Smooth muscle cell (in vitro differentiated cells): ENCODE data around the gene RUFY4. TPM values are rescaled to one million over a fixed set of nuclear protein-coding genes. Genes with fewer than 3 reads are reported as not detected.

ENCODE experiments used
- DNase-seq: peaks from one replicate; lab custom pipeline; 2025; ENCODE audit not compliant: unreplicated experiment; lab: John Stamatoyannopoulos, UW
- H2AFZ ChIP-seq: fragments of 200-600 bp; sonication (generic); 2 replicates; pipeline ENCODE4 v1.6.0; 2016; ENCODE audit warnings: antibody characterized with exemption, low read depth, mild to moderate bottlenecking
- H3F3A ChIP-seq: fragments of 200-600 bp; sonication (generic); 2 replicates; pipeline ENCODE4 v1.6.0; 2017; ENCODE audit warnings: antibody characterized with exemption, low read depth
- H3K27ac ChIP-seq: fragments of 200-600 bp; sonication (generic); 2 replicates; pipeline ENCODE4 v1.5.1; 2016; ENCODE audit warnings: low read depth, mild to moderate bottlenecking
- H3K27me3 ChIP-seq: fragments of 200-600 bp; sonication (generic); 2 replicates; pipeline ENCODE4 v1.6.1; 2016; ENCODE audit warnings: low read depth, mild to moderate bottlenecking
- H3K36me3 ChIP-seq: fragments of 200-600 bp; sonication (generic); 2 replicates; pipeline ENCODE4 v1.5.1; 2016; ENCODE audit warnings: low read depth
- H3K4me1 ChIP-seq: fragments of 200-600 bp; sonication (generic); 2 replicates; pipeline ENCODE4 v1.5.1; 2016; ENCODE audit warnings: low read depth
- H3K4me2 ChIP-seq: fragments of 200-600 bp; sonication (generic); 2 replicates; pipeline ENCODE4 v1.6.0; 2016; ENCODE audit warnings: mild to moderate bottlenecking
- H3K4me3 ChIP-seq: fragments of 200-600 bp; sonication (generic); 2 replicates; pipeline ENCODE4 v1.5.1; 2016; ENCODE audit warnings: mild to moderate bottlenecking
- H3K79me2 ChIP-seq: fragments of 200-600 bp; sonication (generic); 2 replicates; pipeline ENCODE4 v1.6.0; 2016; ENCODE audit warnings: low read depth, mild to moderate bottlenecking
- H3K9ac ChIP-seq: fragments of 200-600 bp; sonication (generic); 2 replicates; pipeline ENCODE4 v1.6.0; 2016; ENCODE audit warnings: low read depth
- H3K9me3 ChIP-seq: fragments of 200-600 bp; sonication (generic); replicated peaks from 2 replicates; pipeline ENCODE4 v1.5.1; 2016; ENCODE audit warnings: low read depth
- H4K20me1 ChIP-seq: fragments of 200-600 bp; sonication (generic); 2 replicates; pipeline ENCODE4 v1.6.0; 2016; ENCODE audit warnings: low read depth
- WGBS: methylation state at CpG from one replicate; pipeline ENCODE4 v1.1.7; 2016; ENCODE audit warnings: low lambda C conversion rate; 5-methylcytosine and 5-hydroxymethylcytosine counted together
- polyA plus RNA-seq: library from polyadenylated mRNA; unstranded; fragments of >200 nt; fragmentation: Nextera tagmentation; extraction: Ambion mirVana; gene quantifications from 2 replicates; pipeline ENCODE4 v1.2.1, GENCODE V29; 2016
- total RNA-seq: library from RNA; depleted of rRNA; stranded (reverse); fragments of >200 nt; gene quantifications from 2 replicates; pipeline ENCODE4 v1.2.3, GENCODE V29; 2014
- TF ChIP-seq, protein P1 (sequence below): fragments of 200-600 bp; sonication (generic); IDR thresholded peaks from 2 replicates; pipeline ENCODE4 v1.5.1; 2017; ENCODE audit warnings: borderline replicate concordance, mild to moderate bottlenecking, antibody characterized with exemption; ENCODE audit not compliant: insufficient read depth, poor library complexity, severe bottlenecking

Gene RUFY4
- total and polyA plus RNA-seq, 2 experiments from 2014 or later, result 0.10 TPM; not detected in 1

DNA sequence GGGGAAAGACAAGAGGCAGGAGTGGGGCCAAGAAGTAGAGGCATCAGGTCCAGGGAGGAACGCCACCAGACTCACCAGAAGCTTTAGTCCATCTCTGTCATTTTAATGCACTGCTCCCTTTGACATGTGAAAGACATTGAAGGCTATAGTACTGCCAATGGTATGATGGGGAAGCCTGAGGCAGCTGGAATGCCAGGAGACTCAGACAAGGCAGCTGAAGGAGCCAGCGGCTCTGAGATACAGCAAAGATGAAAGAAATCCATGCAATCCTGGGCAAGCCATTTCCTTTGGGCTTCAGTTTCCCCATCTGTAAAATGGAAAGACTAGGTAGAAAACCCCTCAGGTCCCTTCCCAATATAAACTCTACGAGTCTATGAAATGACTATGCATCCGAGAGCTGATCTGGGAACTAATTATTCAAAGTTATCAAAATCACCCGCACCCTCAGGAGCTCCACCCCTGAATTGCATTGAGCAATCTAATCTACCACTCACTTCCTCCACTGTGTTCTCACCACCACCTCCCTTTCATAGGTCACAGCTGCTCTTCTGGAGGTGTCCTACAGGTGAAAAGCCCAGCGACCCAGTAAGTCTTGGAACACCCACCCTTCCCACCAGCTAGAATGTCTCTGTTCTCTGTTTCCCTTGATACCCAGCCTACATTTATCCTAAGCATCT is 59.9 kb downstream of the RUFY4 start:
- H3K36me3 ChIP-seq, result no peaks in the 10 kb centered on the region
- no peaks in the 10 kb centered on the region for H3F3A ChIP-seq
- no peaks in the 10 kb centered on the region for H3K9me3 ChIP-seq
- H2AFZ ChIP-seq, result no peak overlapping the region
- no peak overlapping the region for H3K9ac ChIP-seq
- no peak for DNase-seq
- TF ChIP-seq, protein P1, sequence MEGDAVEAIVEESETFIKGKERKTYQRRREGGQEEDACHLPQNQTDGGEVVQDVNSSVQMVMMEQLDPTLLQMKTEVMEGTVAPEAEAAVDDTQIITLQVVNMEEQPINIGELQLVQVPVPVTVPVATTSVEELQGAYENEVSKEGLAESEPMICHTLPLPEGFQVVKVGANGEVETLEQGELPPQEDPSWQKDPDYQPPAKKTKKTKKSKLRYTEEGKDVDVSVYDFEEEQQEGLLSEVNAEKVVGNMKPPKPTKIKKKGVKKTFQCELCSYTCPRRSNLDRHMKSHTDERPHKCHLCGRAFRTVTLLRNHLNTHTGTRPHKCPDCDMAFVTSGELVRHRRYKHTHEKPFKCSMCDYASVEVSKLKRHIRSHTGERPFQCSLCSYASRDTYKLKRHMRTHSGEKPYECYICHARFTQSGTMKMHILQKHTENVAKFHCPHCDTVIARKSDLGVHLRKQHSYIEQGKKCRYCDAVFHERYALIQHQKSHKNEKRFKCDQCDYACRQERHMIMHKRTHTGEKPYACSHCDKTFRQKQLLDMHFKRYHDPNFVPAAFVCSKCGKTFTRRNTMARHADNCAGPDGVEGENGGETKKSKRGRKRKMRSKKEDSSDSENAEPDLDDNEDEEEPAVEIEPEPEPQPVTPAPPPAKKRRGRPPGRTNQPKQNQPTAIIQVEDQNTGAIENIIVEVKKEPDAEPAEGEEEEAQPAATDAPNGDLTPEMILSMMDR, result no peak
- 92% methylated on average over 6 of the region's 6 CpGs for WGBS
- H3K4me2 ChIP-seq, result no peak overlapping the region
- H3K4me3 ChIP-seq, result no peak overlapping the region
- H4K20me1 ChIP-seq, result no peaks in the 10 kb centered on the region
- H3K27ac ChIP-seq, result peak overlapping the region; percentile 64
- H3K4me1 ChIP-seq, result peaks cover 9% of the 10 kb centered on the region
- no peaks in the 10 kb centered on the region for H3K79me2 ChIP-seq
- no peaks in the 10 kb centered on the region for H3K27me3 ChIP-seq

DNA sequence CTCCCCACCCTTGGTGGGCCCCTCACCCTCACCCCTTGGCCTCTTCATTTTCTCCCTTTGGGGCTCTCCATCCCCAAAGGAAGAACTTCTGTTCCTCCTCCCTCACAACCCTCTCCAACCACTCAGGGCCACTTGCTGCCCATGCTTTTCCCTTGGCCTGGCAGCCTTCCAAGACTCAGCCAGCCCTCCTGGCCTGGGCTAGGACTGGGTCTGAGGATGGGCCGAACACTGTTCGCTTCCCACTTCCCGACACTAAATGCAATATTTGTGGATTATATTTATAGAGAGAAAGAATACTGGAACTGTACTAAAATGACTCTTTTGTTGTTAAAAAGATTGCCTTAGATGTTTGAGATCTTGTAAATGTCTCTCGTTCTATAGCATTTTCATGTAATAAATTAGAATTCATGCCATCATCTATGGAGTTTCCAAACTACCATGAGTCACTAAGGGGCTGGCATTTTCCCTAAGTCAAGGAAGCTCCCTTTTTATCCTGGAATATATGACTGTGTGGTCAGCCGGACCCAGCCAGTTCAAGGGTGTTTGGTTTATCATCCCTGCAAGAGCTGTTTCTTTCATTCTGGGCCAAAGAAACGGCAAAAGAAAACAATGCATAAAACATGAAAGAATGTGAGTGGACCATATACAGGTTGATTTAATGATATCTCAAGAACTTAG is 60.5 kb downstream of the RUFY4 start:
- 60% methylated on average over 6 of the region's 6 CpGs for WGBS
- Histone ChIP-seq H3F3A (no peaks in the 10 kb centered on the region), H4K20me1 (no peaks in the 10 kb centered on the region), H3K9me3 (no peaks in the 10 kb centered on the region), H3K27ac (peak overlapping the region; percentile 64), H3K4me3 (no peak overlapping the region), H3K36me3 (no peaks in the 10 kb centered on the region), H3K79me2 (no peaks in the 10 kb centered on the region), H3K27me3 (no peaks in the 10 kb centered on the region), H2AFZ (no peak overlapping the region), H3K4me2 (no peak overlapping the region), H3K4me1 (peaks cover 9% of the 10 kb centered on the region), H3K9ac (no peak overlapping the region)
- no peak for DNase-seq
- TF ChIP-seq, protein P1, result no peak

DNA sequence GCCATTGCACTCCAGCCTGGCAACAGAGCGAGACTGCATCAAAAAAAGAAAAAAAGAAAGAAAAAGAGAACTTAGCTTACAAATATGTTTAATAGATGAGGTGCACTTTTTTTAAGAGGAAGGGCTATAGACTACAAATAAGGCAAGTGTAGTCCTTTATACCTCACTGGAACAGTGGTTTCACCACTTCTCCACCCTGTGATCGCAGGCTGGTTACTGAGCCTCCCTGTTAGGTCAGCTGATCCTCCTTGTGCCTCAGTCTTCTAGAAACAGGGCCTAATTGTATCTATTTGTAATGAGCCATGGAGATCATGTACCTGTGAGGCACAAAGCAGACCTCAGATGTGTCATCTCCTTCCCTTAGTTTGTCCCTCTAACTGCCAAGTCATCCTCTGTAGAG is 61.3 kb downstream of the RUFY4 start:
- no peak for DNase-seq
- no peak overlapping the region for H2AFZ ChIP-seq
- no peak overlapping the region for H3K9ac ChIP-seq
- no peaks in the 10 kb centered on the region for H3K9me3 ChIP-seq
- H3K4me2 ChIP-seq, result no peak overlapping the region
- H3K4me1 ChIP-seq, result peaks cover 9% of the 10 kb centered on the region
- no peaks in the 10 kb centered on the region for H3K79me2 ChIP-seq
- no peaks in the 10 kb centered on the region for H3F3A ChIP-seq
- H3K4me3 ChIP-seq, result no peak overlapping the region
- TF ChIP-seq, protein P1, result no peak
- 96% methylated on average over 2 of the region's 2 CpGs for WGBS
- no peaks in the 10 kb centered on the region for H3K27me3 ChIP-seq
- no peak overlapping the region for H3K27ac ChIP-seq
- no peaks in the 10 kb centered on the region for H3K36me3 ChIP-seq
- H4K20me1 ChIP-seq, result no peaks in the 10 kb centered on the region

DNA sequence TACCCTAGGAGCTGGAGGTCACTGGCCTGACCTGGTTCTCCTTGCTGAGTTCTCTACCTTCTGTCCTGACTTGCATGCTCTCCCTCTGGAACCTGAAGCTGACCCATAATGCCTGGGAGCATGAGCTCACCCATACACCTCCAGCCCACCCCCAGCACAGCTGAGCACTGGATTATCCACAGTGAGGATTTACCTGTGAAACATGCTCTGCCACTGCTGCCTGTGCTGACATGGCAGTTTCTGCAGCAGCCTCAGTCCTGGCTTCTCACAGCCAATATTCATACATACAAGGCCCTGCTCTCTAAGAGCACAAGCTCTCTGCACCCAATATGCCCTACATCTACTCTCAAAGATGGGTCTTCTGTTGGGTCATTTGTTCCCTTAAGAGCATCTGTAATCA is 61.8 kb downstream of the RUFY4 start:
- Histone ChIP-seq H3K79me2 (no peaks in the 10 kb centered on the region), H3K4me3 (no peak overlapping the region), H4K20me1 (no peaks in the 10 kb centered on the region), H3K9me3 (no peaks in the 10 kb centered on the region), H3K36me3 (no peaks in the 10 kb centered on the region), H3K27ac (no peak overlapping the region), H2AFZ (no peak overlapping the region), H3F3A (no peaks in the 10 kb centered on the region), H3K4me1 (peaks cover 7% of the 10 kb centered on the region), H3K27me3 (no peaks in the 10 kb centered on the region), H3K4me2 (no peak overlapping the region), H3K9ac (no peak overlapping the region)
- DNase-seq, result no peak
- TF ChIP-seq, protein P1, result no peak
